ENCODE data around the gene IKBIP. TPM values are rescaled to one million over a fixed set of nuclear protein-coding genes. Genes with fewer than 3 reads are reported as not detected.

The IKBIP gene
- polyA plus RNA-seq, 2 of the 4 experiments (the other 2 are of a cell fraction) = 58.7 to 67.6 TPM

DNA sequence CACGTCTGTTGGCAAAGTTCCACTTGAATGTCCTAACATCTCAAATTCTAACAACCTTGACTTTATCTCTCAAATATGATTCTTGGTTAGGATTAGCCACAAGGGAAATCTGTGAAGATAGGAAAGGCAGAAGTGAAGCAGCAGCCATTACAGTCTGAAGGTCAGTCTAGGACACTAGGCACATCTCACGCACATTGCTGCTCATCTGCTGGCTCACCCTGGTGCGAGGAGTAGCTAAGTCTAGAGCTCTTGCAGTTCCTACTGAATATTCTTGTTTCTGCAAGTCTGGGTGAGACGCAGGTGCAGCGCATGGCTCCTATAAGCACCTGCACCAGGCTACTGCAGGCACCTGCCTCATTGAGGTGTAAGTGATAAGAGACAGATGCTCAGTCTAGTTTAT, 57.5 kb downstream of the IKBIP start:
- FAIRE-seq (no peak), DNase-seq (ENCODE audit: low read depth in 1 of 2, low spot score in 1 of 2) (no peak), ATAC-seq (no peak; a peak in 2 of 6 replicates)
- Histone ChIP-seq H3K9me3 (no peaks in the 10 kb centered on the region), H3K4me3 (no peak overlapping the region), H3K27ac (no peak overlapping the region), H3K4me2 (no peak overlapping the region), H3K4me1 (no peaks in the 10 kb centered on the region)
- POLR2A ChIA-PET = no interaction called here
- WGBS (ENCODE audit: missing lambda C conversion rate) = 84% methylated on average over 5 of the region's 5 CpGs
- CTCF ChIA-PET = interaction anchor here (0.7 to 2.2 kb wide), 6 partner anchors 12 to 170 kb away, joined by 3 to 9 read pairs (median 6); no protein-coding TSS in a partner anchor
- no peak for TF ChIP-seq FOSL2 (IDR thresholded peaks at IDR 0.05)
- no peak for TF ChIP-seq FOSL2 (CRISPR knock-in tag; IDR thresholded peaks at IDR 0.05)
- no peak for TF ChIP-seq EHMT2 (IDR thresholded peaks at IDR 0.05; ENCODE audit: low read depth)
- TF ChIP-seq MAZ (IDR thresholded peaks at IDR 0.05; ENCODE audit: borderline replicate concordance, low read depth, low read length) = no peak
- TF ChIP-seq ELK1 (IDR thresholded peaks at IDR 0.05; ENCODE audit: low read depth, low read length) = no peak
- no peak for TF ChIP-seq KDM1A (IDR thresholded peaks at IDR 0.05; ENCODE audit: low read depth)
- no peak for TF ChIP-seq KDM5A (IDR thresholded peaks at IDR 0.05)
- TF ChIP-seq ZFP36 (IDR thresholded peaks at IDR 0.05; ENCODE audit: borderline replicate concordance, partially characterized antibody) = no peak
- no peak for TF ChIP-seq SREBF2 (IDR thresholded peaks at IDR 0.05)
- TF ChIP-seq ZNF302 (CRISPR knock-in tag; IDR thresholded peaks at IDR 0.05) = no peak
- no peak for TF ChIP-seq BHLHE40 (IDR thresholded peaks at IDR 0.05; ENCODE audit: low read depth, low read length)
- TF ChIP-seq EP300 (IDR thresholded peaks at IDR 0.05) = no peak

DNA sequence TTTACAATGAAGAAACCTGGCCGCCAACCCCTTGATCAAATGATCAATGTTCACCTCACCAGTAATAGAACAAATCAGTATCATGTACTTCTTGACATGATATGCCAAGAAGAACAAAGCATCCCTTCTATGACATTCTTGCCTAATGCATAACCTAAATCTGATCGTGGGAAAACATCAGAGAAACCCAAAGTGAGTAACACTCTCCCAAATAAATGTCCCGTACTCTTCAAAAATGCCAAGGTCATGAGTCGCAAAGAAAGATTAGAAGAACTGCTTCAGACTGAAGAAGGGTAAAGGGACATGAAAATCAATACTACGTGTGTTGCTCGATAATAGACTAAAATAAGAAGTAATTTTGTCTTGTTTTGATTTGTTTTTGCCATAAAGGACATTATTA, 62.5 kb downstream of the IKBIP start:
- Histone ChIP-seq H3K4me3 (no peak overlapping the region), H3K9me3 (no peaks in the 10 kb centered on the region), H3K27ac (no peak overlapping the region), H3K4me2 (no peak overlapping the region), H3K4me1 (peaks cover 8% of the 10 kb centered on the region; the same call in 2 of the 3 replicates)
- FAIRE-seq = no peak
- CTCF ChIA-PET = interaction anchor here (4.8 kb wide), 1 partner anchor 15 kb away, joined by 25 read pairs; no protein-coding TSS in a partner anchor
- POLR2A ChIA-PET = interaction anchor here (1.2 kb wide), 1 partner anchor 11 kb away, joined by 5 read pairs; the partner anchor contains the start of gene SLC25A3
- ATAC-seq = no peak
- DNase-seq (ENCODE audit: low read depth in 1 of 2, low spot score in 1 of 2) = no peak
- no peak for TF ChIP-seq REST (IDR thresholded peaks at IDR 0.05)
- WGBS (ENCODE audit: missing lambda C conversion rate) = 57% methylated on average over 6 of the region's 6 CpGs

DNA sequence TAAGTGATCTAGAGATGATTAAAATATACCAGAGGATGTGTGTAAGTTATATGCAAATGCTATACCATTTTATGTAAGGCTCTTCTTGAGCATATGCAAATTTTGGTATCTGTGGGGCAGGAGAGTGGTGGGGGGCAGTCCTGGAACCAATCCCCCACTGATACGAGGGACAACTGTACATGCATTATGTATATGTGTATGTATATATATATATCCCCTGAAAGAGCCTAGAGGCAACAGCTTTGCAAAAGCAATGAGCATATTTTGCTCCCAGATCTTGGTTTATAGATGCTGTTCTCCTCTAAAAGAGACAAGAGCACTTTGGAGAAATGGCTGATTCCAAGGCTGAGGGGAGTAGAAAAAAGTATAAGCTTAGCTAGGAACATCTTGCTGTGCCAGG, 63.5 kb downstream of the IKBIP start:
- Histone ChIP-seq H3K9me3 (no peaks in the 10 kb centered on the region), H3K4me2 (no peak overlapping the region), H3K27ac (no peak overlapping the region), H3K4me1 (peaks cover 8% of the 10 kb centered on the region; the same call in 2 of the 3 replicates), H3K4me3 (no peak overlapping the region)
- TF ChIP-seq KDM5A (IDR thresholded peaks at IDR 0.05) (no peak), NFE2L2 (conservative IDR thresholded peaks at IDR 0.05; ENCODE audit: low read length) (no peak), HOXA7 (CRISPR knock-in tag; IDR thresholded peaks at IDR 0.05) (no peak), ELK1 (IDR thresholded peaks at IDR 0.05; ENCODE audit: low read depth, low read length) (no peak), KDM1A (IDR thresholded peaks at IDR 0.05; ENCODE audit: low read depth) (no peak), ZNF302 (CRISPR knock-in tag; IDR thresholded peaks at IDR 0.05) (no peak), HOXB5 (CRISPR knock-in tag; IDR thresholded peaks at IDR 0.05) (no peak), POLR2A (IDR thresholded peaks at IDR 0.05; ENCODE audit: low read length) (no peak), HEYL (CRISPR knock-in tag; IDR thresholded peaks at IDR 0.05) (no peak), SREBF2 (IDR thresholded peaks at IDR 0.05) (no peak)
- TF ChIP-seq, protein P1, sequence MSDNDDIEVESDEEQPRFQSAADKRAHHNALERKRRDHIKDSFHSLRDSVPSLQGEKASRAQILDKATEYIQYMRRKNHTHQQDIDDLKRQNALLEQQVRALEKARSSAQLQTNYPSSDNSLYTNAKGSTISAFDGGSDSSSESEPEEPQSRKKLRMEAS (IDR thresholded peaks at IDR 0.05) = no peak
- ChIA-PET CTCF (interaction anchor here (0.7 to 4.8 kb wide), 3 partner anchors 14 to 73 kb away, joined by 4 to 25 read pairs (median 4); no protein-coding TSS in a partner anchor), POLR2A (no interaction called here)
- no peak for ATAC-seq
- no peak for FAIRE-seq
- WGBS (ENCODE audit: missing lambda C conversion rate) = 56% methylated on average over 1 of the region's 1 CpG
- DNase-seq (ENCODE audit: low read depth in 1 of 2, low spot score in 1 of 2) = no peak
